Measurements from ENCODE around the gene LRMDA.

DNA sequence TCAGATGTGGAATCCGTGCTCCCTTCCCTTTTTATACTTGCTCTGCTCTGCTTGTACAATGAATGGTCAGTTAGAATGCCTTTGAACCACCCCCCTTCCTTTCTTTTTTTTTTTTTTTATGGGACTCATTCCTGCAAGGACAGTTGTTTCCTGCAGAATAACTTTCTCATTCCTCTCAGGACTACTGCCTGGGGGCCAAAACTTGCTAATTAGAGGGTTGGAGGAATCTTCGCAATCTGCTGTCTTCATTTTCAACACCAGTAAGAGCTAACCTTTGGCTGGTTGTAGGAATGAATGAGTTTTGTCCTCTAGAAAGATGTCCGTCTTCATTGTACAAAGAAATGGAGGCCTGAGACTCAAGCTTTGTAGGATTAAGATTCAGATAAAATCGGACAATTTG lies 868.1 kb downstream of the LRMDA start:
- TF ChIP-seq, protein P1, sequence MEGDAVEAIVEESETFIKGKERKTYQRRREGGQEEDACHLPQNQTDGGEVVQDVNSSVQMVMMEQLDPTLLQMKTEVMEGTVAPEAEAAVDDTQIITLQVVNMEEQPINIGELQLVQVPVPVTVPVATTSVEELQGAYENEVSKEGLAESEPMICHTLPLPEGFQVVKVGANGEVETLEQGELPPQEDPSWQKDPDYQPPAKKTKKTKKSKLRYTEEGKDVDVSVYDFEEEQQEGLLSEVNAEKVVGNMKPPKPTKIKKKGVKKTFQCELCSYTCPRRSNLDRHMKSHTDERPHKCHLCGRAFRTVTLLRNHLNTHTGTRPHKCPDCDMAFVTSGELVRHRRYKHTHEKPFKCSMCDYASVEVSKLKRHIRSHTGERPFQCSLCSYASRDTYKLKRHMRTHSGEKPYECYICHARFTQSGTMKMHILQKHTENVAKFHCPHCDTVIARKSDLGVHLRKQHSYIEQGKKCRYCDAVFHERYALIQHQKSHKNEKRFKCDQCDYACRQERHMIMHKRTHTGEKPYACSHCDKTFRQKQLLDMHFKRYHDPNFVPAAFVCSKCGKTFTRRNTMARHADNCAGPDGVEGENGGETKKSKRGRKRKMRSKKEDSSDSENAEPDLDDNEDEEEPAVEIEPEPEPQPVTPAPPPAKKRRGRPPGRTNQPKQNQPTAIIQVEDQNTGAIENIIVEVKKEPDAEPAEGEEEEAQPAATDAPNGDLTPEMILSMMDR (IDR thresholded peaks at IDR 0.05): no peak
- no peak for TF ChIP-seq POLR2A (IDR thresholded peaks at IDR 0.05)
- TF ChIP-seq POLR2AphosphoS5 (IDR thresholded peaks at IDR 0.05): no peak
- TF ChIP-seq EP300 (IDR thresholded peaks at IDR 0.05): no peak
